ENCODE data around the gene IGSF8.

- TF ChIP-seq CTCF (conservative IDR thresholded peaks at IDR 0.05) (no peak), ZFX (IDR thresholded peaks at IDR 0.05) (no peak)
These were observed 11.3 kb upstream of the IGSF8 start for GRCh38 chr1:160109686-160110085.

Data from C4-2B (cell line).